Measurements from ENCODE around the gene TBCA.

DNA sequence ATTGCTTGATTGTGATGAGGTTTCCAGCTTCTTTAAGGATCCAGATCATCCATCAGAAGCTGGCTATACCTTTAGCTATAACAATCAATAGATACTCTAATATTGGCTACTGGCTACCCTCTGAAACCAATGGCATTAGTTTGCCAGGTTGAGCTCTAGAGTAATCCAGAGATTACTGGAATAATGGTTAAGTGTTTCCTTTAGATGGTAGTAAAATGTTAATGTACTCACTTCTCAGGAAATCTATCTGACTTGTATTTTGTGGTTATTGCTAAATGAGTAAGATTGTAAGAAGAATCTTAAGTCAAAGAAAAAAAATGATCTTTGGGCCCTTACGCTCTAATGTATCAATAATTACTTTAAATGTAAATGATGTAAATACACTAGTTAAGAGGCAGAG, 80.0 kb downstream of the TBCA start:
- TF ChIP-seq, protein P1, sequence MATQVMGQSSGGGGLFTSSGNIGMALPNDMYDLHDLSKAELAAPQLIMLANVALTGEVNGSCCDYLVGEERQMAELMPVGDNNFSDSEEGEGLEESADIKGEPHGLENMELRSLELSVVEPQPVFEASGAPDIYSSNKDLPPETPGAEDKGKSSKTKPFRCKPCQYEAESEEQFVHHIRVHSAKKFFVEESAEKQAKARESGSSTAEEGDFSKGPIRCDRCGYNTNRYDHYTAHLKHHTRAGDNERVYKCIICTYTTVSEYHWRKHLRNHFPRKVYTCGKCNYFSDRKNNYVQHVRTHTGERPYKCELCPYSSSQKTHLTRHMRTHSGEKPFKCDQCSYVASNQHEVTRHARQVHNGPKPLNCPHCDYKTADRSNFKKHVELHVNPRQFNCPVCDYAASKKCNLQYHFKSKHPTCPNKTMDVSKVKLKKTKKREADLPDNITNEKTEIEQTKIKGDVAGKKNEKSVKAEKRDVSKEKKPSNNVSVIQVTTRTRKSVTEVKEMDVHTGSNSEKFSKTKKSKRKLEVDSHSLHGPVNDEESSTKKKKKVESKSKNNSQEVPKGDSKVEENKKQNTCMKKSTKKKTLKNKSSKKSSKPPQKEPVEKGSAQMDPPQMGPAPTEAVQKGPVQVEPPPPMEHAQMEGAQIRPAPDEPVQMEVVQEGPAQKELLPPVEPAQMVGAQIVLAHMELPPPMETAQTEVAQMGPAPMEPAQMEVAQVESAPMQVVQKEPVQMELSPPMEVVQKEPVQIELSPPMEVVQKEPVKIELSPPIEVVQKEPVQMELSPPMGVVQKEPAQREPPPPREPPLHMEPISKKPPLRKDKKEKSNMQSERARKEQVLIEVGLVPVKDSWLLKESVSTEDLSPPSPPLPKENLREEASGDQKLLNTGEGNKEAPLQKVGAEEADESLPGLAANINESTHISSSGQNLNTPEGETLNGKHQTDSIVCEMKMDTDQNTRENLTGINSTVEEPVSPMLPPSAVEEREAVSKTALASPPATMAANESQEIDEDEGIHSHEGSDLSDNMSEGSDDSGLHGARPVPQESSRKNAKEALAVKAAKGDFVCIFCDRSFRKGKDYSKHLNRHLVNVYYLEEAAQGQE (IDR thresholded peaks at IDR 0.05; ENCODE audit: unreplicated experiment) = no peak
- TF ChIP-seq POLR2AphosphoS5 (IDR thresholded peaks at IDR 0.05; ENCODE audit: low read depth) (no peak), CREB1 (CRISPR knock-in tag; IDR thresholded peaks at IDR 0.05; ENCODE audit: low read depth) (no peak), ZNF114 (CRISPR knock-in tag; IDR thresholded peaks at IDR 0.05) (no peak)
- TF ChIP-seq, protein P2, sequence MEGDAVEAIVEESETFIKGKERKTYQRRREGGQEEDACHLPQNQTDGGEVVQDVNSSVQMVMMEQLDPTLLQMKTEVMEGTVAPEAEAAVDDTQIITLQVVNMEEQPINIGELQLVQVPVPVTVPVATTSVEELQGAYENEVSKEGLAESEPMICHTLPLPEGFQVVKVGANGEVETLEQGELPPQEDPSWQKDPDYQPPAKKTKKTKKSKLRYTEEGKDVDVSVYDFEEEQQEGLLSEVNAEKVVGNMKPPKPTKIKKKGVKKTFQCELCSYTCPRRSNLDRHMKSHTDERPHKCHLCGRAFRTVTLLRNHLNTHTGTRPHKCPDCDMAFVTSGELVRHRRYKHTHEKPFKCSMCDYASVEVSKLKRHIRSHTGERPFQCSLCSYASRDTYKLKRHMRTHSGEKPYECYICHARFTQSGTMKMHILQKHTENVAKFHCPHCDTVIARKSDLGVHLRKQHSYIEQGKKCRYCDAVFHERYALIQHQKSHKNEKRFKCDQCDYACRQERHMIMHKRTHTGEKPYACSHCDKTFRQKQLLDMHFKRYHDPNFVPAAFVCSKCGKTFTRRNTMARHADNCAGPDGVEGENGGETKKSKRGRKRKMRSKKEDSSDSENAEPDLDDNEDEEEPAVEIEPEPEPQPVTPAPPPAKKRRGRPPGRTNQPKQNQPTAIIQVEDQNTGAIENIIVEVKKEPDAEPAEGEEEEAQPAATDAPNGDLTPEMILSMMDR (conservative IDR thresholded peaks at IDR 0.05; ENCODE audit: low read depth in 2 of 2) = no peak
